NB4 (cell line): ENCODE results near the gene DPYD.

Experiments
- POLR2A ChIP-seq: IDR thresholded peaks from 2 replicates; pipeline ENCODE4 v1.6.1; 2011; ENCODE audit warnings: mild to moderate bottlenecking; ENCODE audit not compliant: insufficient read length; ENCODE audit errors: extremely low read depth
- TF ChIP-seq, protein P1 (sequence below): IDR thresholded peaks from one replicate; pipeline ENCODE4 v1.5.1; 2012; ENCODE audit warnings: low read depth, low read length
- TF ChIP-seq, protein P2 (sequence below): IDR thresholded peaks from 2 replicates; pipeline ENCODE4 v1.6.1; 2011; ENCODE audit warnings: low read depth, low read length

DNA sequence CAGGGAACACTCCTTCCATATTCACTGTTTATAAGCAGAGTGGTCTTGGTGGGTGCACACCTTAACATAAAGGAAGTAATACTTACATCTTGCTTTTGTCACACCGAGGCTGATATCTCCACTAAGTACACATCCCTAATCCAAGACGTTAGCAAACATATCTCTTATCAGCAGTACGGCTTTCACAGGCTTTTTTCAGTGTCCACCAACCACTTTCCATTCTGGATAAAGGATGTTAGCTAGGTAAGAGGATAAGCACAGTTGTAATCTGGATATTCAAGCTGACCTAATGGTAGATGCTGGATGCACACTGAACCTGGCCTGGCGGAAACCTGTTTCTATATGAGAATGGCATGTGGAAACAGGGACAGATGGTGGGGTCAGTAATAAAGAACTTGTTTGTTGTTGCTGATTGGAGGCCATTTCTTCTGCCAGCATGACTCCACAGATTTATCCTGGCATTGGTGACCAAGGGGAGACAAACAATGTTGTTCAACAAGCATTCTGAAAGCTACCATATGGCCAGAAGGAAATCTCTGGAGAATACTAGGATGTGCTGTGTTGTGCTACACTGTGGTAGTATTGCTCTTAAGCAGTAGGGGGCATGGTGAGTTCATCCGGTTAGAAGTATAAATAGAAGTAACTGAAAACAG is 782.8 kb downstream of the DPYD start:
- TF ChIP-seq POLR2A, result no peak
- TF ChIP-seq, protein P1, sequence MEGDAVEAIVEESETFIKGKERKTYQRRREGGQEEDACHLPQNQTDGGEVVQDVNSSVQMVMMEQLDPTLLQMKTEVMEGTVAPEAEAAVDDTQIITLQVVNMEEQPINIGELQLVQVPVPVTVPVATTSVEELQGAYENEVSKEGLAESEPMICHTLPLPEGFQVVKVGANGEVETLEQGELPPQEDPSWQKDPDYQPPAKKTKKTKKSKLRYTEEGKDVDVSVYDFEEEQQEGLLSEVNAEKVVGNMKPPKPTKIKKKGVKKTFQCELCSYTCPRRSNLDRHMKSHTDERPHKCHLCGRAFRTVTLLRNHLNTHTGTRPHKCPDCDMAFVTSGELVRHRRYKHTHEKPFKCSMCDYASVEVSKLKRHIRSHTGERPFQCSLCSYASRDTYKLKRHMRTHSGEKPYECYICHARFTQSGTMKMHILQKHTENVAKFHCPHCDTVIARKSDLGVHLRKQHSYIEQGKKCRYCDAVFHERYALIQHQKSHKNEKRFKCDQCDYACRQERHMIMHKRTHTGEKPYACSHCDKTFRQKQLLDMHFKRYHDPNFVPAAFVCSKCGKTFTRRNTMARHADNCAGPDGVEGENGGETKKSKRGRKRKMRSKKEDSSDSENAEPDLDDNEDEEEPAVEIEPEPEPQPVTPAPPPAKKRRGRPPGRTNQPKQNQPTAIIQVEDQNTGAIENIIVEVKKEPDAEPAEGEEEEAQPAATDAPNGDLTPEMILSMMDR, result peak; percentile 66
- TF ChIP-seq, protein P2, sequence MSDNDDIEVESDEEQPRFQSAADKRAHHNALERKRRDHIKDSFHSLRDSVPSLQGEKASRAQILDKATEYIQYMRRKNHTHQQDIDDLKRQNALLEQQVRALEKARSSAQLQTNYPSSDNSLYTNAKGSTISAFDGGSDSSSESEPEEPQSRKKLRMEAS, result no peak
